Frontal cortex (tissue), 4 donors: ENCODE measurements around the gene ADCY2. TPM values are rescaled to one million over a fixed set of nuclear protein-coding genes. Genes with fewer than 3 reads are reported as not detected.

Source experiments
- DNase-seq, 2 donors: peaks; one replicate each; pipeline ENCODE4 v3.0.0; 2012; ENCODE audit warnings: low spot score in 2 of 2
- FAIRE-seq: peaks from 2 replicates; lab custom pipeline; 2012; peaks lifted over from hg19 to GRCh38; lab: Jason Lieb, UNC
- total RNA-seq: library from RNA; depleted of rRNA; stranded (reverse); fragments of >200 nt; gene quantifications from one replicate; pipeline ENCODE4 v1.2.3, GENCODE V29; 2014
- donor health status: control.
- donor health status: control.
- donor health status: control.

The ADCY2 gene
- total RNA-seq, 1 donor from 2014 or later: 20.4 TPM

DNA sequence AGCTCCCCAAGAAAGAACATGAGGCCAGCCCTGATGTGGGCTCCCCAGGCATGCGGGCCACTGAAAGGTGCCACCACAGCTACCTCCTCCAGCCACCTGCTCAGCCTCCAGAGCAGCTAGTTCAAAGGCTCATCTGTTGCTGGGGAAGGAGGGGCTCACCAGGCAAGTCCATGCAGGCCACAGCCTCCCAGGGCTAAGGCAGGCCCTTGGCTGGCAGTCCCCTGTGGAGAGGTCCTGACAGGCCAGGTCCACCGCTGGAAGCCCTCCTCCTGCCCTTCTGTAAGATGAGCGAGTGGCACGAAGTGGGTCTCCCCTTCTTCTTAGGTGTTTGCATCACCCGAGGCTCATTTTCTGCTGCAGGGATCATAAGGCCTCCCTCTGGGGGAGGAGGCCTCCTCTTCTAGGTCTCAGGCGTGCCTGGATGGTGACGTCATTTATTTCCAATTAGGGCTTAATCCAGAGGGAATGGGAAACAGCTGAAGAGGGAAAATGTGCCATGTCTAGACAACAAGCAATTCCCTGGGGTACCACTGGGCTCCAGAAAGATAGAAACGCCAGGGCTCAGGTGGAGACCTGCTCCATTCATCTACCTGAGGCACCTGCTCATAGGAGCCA is 363.4 kb downstream of the ADCY2 start:
- FAIRE-seq (no peak), DNase-seq (no peak)

DNA sequence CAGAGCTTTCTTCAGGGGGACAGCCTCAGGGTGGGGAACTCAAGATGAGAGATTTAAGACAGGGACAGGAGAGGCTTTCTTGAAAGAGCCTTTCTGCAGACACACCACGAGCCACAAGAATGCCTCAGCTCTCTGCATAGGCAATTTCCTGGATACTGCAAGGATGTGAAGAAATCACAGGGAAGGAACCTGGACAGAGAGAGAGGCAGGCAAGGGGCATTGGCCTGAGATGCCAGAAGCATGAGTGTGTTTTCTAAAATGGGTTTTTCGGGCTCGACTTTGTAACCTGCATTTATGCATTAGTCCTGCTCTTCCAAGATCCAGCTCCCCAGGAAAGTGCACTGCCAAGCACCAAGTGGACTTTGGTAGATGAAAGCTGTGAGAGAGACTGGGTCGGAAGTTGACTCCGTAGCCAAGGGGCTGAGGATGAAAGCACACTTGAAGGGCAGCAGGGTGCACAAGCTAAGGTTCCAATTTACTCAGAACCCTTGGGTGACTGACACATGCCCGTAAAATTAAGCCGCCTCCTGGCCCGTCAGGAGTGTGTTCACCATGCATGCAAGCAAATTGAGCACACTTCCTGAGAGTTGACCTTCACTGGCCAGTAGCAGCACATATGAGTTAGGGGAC is 364.1 kb downstream of the ADCY2 start:
- DNase-seq (no peak), FAIRE-seq (no peak)

DNA sequence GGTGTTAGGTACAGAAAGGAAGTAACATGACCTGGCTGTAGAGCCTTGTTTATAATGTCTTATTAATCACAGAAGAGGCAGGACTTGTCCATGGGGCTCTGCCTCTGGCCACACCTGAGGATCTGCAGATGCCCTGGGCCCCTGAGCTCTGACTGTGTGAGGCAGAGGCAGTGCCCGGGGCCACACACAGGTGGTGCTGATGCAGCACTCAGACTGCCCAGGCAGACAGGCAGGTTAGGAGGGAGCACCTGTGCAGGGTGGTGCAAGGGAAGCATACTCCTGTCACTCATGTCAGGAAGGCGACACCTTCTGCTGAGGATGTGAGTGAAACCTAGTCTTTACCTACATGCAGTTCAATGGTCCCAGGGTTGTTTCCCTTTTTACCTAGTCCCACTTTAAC is 366.3 kb downstream of the ADCY2 start:
- FAIRE-seq (no peak), DNase-seq (no peak)

DNA sequence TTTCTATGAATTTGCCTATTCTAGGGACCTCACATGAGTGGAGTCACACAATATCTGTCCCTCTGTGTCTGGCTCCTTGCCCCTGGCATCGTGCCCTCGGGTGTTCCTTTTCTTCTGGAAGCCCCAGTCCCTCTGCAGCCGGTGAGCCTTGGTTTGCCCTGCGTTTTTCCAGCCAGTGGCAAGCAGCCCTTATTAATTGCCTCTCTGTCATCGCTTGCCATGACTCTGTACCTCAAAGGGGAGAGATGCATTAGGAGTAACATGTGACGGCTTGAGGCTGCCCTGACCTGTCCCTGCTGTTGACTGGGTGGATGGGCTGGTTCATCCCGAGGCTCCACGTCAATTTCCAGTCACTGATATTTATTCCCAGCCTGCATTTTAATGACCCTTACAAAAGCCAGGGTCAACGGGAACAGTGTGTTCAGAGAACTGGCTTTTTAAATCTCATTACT is 367.7 kb downstream of the ADCY2 start:
- FAIRE-seq: no peak
- no peak for DNase-seq

DNA sequence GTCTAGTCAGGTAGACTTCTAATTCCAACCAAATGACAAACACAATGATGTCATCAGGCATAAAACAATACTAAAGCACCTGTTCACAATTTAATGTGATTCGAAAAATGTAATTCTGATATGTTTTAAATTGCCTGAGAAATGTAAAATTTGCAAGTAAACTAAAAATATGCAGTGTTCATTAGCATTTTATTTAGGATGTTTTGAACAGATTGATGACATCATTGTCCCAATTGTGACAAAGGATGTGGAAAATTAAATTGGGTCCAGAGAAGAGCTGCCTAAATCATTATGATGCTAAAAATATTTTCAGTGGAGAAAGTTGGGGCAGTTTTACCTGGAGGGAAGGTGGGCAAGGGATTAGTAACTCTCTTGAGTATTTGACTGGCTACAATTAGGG is 368.5 kb downstream of the ADCY2 start:
- no peak for FAIRE-seq
- no peak for DNase-seq

DNA sequence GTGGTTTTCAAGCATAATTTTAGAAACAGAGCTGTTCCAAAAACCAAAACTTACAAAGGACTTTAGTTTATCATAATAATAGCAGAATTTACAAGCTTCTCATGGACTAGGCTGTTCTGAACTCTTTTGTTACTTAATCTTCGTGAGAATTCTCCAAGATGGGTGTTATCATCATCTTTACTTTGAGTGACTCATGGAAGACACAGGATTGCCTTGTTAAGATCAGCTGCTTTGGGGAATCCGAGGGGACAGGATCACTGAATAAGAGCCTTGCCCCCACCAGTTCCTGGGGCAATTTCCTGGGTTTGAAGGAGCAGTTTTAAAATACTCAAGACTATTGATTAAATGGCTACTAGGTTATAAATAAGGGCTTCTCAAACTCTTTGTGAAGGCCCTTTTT is 374.5 kb downstream of the ADCY2 start:
- no peak for DNase-seq
- FAIRE-seq: no peak

DNA sequence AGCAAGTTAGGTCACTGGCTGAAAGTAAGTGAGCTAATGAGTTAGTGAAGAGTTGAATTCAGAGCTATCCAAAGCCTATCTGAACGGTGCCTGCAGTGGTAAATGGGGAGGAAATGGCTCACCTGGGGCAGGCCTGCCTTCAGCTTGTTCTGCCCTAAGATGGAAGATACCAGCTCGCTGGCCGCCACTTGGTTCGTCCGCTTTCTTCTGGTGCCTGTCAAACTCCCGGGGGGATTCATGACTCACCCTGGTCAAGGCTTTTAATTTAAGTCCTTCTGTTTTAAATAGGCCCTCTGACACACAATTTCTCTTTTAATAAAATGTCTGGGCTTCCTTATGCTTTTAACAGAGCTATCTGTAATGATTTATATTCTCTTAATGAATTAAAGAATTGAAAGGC is 376.2 kb downstream of the ADCY2 start:
- no peak for DNase-seq
- FAIRE-seq: no peak

DNA sequence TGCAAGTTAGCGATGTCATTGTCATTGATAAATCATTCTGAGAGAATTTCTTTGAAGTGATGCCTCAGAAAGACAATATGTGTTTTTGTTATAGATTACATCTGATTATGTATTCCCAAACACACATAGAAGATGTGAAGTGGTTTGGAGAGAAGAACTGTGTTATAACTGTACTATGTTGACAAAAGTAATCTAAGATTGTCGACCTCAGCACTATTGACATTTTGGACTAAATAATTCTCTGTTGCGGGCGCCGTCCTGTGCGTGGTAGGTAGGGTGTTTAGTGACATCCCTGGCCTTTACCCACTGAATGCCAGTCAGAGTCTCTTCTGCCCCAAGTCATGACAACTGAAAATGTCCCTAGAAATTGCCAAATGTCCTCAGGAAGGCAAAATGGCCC is 377.2 kb downstream of the ADCY2 start:
- no peak for FAIRE-seq
- no peak for DNase-seq

DNA sequence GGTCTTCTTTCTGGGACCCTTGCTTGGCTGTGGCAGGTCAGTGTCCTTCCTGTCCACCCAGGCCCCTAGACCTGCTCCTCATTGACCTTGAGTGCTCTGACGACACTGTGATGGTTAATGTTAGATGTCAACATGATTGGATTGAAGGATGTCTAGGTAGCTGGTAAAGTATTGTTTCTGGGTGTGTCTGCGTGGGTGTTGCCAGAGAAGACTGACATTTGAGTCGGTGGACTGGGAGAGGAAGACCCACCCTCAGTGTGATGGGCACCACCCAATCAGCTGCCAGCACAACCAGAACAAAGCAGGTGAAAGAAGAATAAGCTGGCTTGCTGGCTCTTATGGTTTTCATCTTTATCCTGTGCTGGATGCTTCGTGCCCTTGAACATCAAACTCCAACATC is 380.5 kb downstream of the ADCY2 start:
- DNase-seq (no peak), FAIRE-seq (no peak)

DNA sequence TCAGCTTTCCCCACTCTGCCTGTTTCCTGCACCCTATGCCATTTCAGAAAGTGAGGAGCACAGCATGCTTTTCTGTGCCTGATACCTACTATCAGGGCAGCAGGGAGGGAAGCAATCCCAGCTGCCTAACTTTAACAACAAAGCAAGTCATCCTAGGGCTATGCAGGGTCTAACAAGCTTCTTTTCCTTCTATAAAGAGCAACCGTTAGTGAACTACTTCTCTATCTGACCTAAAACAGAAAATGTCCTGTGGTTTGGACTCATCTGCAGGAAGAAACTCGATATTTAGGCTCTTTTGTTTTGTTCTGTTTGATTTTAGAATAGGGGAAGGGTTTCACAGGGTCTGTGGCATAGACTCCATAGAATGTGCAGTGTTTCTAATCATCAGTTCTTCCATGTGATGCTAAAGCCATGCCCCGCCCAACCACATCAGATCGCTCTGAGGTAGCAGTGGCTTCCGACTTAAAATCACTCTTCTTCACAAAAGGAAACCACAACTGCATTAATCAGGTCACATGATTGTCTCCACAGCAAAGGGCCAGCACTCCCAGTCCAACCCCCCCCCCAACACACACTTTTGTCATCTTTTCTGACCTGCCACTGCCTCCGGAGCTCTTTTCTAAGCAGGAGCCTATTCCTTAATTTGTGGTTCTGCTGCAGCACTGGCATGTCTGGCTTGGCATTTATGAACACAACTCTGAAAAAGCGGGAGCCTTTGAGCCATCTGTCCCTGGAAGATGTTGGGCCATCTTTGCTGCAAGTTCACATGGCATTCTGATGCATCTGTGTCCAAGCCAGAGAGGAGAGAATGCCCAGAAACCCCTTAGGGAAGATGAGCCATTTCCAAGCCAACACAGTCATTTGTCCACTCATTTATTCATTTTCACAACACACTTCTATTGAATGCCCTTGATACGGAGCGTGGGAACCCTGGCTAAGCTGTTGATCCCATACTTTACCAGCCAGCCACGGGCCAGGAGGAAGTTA is 383.4 kb downstream of the ADCY2 start:
- DNase-seq (no peak), FAIRE-seq (no peak)

DNA sequence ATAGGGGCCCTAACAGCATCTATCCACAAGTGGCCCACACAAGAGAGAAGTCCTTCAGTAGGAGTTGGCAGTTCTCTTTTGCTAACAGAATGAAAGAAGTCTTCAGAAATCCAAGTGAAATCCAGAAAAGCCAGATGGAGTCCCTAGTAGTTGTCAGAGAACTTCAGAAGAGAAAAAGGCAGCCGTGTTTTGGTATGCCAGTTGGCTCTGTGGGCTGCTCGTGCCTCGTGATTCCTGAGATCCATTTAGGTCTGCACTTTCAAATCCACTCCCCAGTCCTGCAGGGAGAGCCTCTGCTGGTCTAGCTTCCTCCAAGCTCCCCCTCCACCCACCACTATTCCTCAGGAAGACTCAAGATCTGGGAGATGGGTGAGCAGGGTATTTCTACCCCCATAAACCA is 386.0 kb downstream of the ADCY2 start:
- DNase-seq: no peak
- no peak for FAIRE-seq

DNA sequence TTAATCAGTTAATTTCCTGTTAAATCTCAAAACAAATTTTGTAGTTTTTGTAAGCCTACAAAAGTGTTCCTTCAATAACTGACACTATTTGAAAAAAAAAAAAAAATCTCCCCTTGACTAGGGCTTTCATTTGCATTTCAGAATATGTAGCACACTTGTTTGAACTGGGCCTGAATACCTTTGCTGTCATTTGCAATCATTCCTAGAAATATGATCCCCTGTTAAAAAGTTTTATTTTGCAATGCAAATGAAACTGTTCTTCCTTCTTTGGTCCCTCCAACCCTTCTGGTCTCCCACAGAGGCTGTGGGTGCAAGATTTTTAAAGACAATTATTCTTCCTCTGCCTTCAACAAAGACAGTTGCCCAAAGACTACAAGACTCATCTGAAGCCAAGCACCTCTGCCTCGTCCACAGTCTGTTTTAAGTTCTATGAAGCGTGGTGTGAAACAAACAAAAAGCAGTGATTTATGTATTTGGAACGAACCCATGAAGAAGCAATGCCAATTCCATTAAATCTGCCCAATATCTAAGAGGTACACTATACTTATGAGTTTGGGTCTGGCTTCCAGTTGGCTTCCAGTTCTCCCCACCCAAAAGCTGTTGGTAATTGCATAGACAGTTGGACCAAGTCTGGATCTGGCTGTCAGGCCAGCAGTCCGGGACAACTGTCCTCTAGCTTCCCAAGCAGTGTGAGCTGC is 388.9 kb downstream of the ADCY2 start:
- no peak for FAIRE-seq
- no peak for DNase-seq

DNA sequence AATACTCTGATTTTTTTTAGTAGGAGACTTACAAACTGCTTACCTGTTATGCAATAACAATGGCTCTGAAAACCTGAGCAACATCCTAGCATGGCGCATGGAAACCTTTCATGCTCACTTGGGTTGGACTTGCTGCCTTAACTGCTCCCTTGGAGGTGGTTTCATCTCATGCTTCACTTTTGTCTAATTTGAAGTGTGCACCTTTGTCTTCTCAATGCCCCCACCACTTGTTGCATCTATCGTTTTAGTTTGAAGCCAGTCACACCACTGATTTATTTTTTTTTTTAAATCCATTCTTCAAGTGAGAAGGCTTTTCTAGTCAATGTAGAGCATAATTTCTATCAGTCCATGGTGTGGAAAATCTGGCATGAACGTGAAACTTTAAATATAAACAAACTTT is 391.8 kb downstream of the ADCY2 start:
- no peak for DNase-seq
- FAIRE-seq: no peak

DNA sequence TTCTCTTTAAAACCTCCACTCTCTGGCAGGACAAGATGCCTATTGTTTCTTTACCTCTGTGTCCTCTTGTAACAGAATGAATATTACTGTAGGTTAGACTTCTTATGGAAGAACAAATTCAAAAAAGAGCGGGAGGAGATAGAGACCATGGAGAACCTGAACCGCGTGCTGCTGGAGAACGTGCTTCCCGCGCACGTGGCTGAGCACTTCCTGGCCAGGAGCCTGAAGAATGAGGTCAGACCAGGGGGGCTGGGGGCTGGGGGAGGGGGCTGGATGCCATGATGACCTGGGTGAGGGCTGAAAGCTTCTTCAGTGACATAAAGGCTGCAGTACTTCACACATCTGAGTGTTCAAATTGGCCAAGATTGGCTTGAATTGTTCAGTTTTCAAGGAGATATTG is 393.6 kb downstream of the ADCY2 start:
- FAIRE-seq (no peak), DNase-seq (no peak)

DNA sequence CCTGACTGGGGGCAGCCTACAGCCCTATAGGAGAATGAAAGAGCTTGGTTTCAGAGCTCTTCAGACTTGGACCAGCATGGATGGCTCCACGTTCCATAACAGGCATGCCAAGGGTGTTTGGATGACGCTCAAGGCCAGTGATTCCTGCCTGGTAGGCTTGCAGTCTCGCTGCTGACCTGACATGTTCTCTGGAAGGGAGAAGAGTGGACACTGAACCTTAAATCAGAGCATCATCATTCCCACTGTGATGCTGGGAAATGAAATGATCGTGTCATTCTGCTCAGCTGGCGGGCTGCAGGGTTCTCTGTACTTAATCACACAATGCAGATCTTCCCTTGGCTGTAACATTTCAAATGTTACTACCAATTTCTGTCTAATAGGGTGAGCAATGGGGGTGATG is 398.0 kb downstream of the ADCY2 start:
- no peak for FAIRE-seq

DNA sequence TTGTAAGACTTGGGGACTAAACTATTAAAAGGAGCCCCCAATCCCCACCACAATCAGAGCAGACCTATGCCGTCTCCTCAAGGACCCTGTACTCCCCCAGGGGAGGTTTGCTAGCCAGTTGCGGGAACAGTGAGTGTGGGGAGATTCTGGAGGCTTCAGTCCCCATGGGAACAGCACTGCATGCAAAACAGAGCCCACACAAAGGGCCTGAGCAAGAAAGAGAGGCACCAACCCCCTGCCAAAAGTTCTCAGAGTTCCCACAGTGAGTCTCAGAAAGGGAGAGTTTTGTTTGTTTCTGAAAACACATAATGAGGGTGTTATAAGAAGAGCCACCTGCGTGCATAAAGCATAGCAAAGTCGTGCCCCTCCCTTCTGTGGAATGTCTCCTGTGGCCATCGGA is 398.4 kb downstream of the ADCY2 start:
- FAIRE-seq (no peak), DNase-seq (no peak)

More for the DNA sequence above, 398.0 kb downstream of the ADCY2 start:
- no peak for DNase-seq

DNA sequence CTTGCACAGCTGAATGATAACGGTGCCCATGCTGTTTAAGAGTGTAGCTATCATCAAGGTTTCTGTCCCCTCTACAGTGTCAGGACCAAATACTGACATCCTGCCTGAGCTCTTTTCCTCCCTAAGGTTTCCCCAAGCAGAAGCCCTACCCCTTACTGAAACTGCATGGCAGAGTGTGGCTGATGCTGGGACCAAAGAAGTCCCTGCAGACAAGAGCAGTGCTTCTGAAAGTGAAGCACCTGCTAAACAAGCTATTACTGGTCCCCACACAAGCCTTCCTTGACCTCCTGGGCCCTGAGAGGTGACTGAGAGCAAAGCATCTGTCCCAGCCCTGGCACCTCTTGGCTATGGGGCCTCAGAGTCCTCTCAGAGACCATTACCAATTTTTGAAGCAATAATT is 398.9 kb downstream of the ADCY2 start:
- FAIRE-seq (no peak), DNase-seq (no peak)

DNA sequence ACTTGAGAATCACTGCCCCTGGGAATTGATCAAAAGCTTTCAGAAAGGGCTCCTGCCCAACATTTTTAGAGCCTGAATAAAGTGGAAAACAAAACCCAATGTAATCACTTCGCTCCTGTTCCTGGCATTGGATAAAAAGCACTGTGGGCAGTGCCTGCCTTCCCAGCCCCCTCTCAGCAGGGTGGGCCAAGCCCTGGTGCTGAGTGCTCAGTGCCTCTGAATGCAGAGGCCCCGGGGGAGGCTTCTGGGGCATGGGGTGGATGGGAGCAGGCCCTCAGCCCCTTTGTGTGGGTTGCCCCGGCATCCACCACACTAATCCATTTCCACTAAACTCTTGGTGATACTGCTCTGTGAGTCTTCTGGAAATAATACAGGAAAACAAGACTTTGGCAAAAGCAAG is 399.4 kb downstream of the ADCY2 start:
- FAIRE-seq: no peak
- no peak for DNase-seq

DNA sequence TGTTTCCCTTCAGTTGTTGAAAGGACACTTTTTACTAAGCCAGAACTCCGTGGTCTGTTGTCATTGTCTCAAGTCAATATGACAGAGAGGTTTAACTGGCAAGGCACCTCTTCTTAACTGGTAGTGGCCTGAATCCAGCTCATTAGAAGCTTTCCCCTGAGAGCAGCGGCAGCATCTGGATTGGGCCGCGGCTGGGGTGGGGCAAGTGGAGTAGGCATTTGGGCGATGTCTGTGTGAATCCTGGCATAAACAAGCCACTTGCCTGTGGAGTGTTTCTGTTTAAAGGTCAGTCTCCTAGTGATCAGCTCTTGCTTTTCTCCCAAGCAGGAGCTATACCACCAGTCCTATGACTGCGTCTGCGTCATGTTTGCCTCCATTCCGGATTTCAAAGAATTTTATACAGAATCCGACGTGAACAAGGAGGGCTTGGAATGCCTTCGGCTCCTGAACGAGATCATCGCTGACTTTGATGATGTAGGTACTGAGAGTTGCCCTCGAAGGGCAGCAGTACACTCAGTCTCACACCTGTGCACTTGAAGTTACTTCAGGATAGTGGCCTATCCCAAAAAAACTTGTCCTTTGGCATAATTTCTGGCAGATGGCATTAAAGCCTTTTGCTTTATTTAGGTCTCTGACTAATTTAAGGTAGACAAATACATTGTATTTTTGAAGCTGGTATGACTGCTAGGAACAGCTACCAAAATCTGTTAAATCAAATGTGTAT is 406.1 kb downstream of the ADCY2 start:
- FAIRE-seq (no peak), DNase-seq (no peak)

DNA sequence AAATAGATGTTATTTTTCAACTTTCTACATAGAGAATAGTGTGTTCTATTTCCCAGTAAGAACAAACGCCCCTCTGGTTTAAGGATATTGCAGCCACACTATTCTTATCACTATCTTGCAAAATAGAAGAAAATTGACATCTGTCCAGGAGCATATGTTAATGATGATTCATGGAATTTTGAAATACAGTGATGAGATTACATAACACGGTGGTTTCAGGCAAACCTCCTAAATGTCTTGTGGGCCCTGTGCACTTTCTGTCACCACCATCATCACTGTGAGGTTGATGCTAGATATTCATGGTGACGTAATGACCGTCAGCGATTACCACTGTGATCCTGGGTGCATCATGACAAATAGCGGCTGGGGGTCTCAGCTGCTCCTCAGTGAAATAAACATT is 406.9 kb downstream of the ADCY2 start:
- DNase-seq (no peak), FAIRE-seq (no peak)
